HepG2 (cell line): ENCODE measurements around the gene TSPAN11. TPM values are rescaled to one million over a fixed set of nuclear protein-coding genes. Genes with fewer than 3 reads are reported as not detected.

Source experiments
- ATAC-seq: fragments of 200-7000 bp; cut with Tn5 transposase; 3 replicates; pipeline ENCODE4 v1.9.1; 2020; ENCODE audit warnings: mild to moderate bottlenecking, moderate library complexity
- BruUV-seq: library from RNA; stranded (reverse); fragments of 400-500 nt; replicated peaks from 2 replicates; lab custom pipeline; 2021; lab: Mats Ljungman, UMichigan
- CTCF ChIA-PET: fragments of 300-600 bp; formaldehyde crosslinking; extraction: SDS; loops from one replicate; lab custom pipeline; 2021; ENCODE audit warnings: low total read pairs, inconsistent platforms, low intra/inter-chr PET ratio; lab: Yijun Ruan, JAX
- POLR2A ChIA-PET: fragments of 350-600 bp; sonication (Branson Sonifier 250); formaldehyde crosslinking; loops from one replicate; lab custom pipeline; 2020; ENCODE audit warnings: antibody characterized with exemption, inconsistent platforms; lab: Yijun Ruan, JAX
- DNase-seq: peaks from one replicate; pipeline ENCODE4 v3.0.0-alpha.2; 2015; ENCODE audit warnings: low spot score
- FAIRE-seq: peaks from 3 replicates; lab custom pipeline; 2011; peaks lifted over from hg19 to GRCh38; lab: Jason Lieb, UNC
- H2AFZ ChIP-seq: one replicate; pipeline ENCODE4 v1.6.1; 2011; ENCODE audit warnings: low read length, inconsistent platforms
- H3K27ac ChIP-seq: fragments of 300-600 bp; 3 replicates; pipeline ENCODE4 v1.8.0; 2011; ENCODE audit warnings: mixed run types, mild to moderate bottlenecking, mixed read lengths, low read length, inconsistent platforms; ENCODE audit not compliant: insufficient read depth; ENCODE audit errors: extremely low read length
- H3K27me3 ChIP-seq, 2 experiments: fragments of 200-600 bp in 1 of 2; 2 replicates in 1 of 2; 3 replicates in 1 of 2; pipeline versions ENCODE4 v1.6.0 to v1.8.0; 2011; ENCODE audit warnings: low read length in 2 of 2, mild to moderate bottlenecking in 2 of 2, moderate library complexity in 2 of 2, inconsistent platforms in 1 of 2; ENCODE audit not compliant: insufficient read depth in 2 of 2, control insufficient read depth in 1 of 2
- H3K36me3 ChIP-seq, 2 experiments: fragments of 200-600 bp in 1 of 2; replicated peaks in 1 of 2; 2 replicates in 1 of 2; 3 replicates in 1 of 2; pipeline versions ENCODE4 v1.5.1 to v1.8.0; 2011; ENCODE audit warnings: low read length in 2 of 2, inconsistent platforms in 1 of 2; ENCODE audit not compliant: insufficient read depth in 2 of 2, control insufficient read depth in 1 of 2
- H3K4me1 ChIP-seq: 2 replicates; pipeline ENCODE4 v1.5.1; 2012; ENCODE audit warnings: low read length, inconsistent platforms; ENCODE audit not compliant: insufficient read depth
- H3K4me2 ChIP-seq: 2 replicates; pipeline ENCODE4 v1.6.0; 2011; ENCODE audit warnings: low read depth, low read length, inconsistent platforms
- H3K4me3 ChIP-seq, 3 experiments: fragments of 200-600 bp in 1 of 3; sonication (generic), shearing (Covaris generic) in 1 of 3; replicated peaks in 1 of 3; 2 replicates each; pipeline ENCODE4 v1.5.1; 2011 to 2016; ENCODE audit warnings: low read length in 3 of 3, inconsistent platforms in 2 of 3, low read depth in 2 of 3, mild to moderate bottlenecking in 2 of 3, control low read depth in 1 of 3, mixed read lengths in 1 of 3; ENCODE audit not compliant: insufficient read depth in 1 of 3
- H3K79me2 ChIP-seq: one replicate; pipeline ENCODE4 v1.6.1; 2011; ENCODE audit warnings: low read length, inconsistent platforms; ENCODE audit not compliant: insufficient read depth
- H3K9ac ChIP-seq: 2 replicates; pipeline ENCODE4 v1.6.0; 2011; ENCODE audit warnings: mild to moderate bottlenecking, low read depth, low read length, inconsistent platforms; ENCODE audit not compliant: insufficient read depth
- H3K9me3 ChIP-seq: 2 replicates; pipeline ENCODE4 v1.5.1; 2012; ENCODE audit warnings: mild to moderate bottlenecking, low read length
- H4K20me1 ChIP-seq: 2 replicates; pipeline ENCODE4 v1.6.0; 2011; ENCODE audit warnings: inconsistent platforms, mild to moderate bottlenecking, low read length, moderate library complexity; ENCODE audit not compliant: insufficient read depth
- ARNT2 ChIP-seq: sonication (generic); formaldehyde crosslinking; IDR thresholded peaks from 2 replicates; pipeline ENCODE4 v1.8.0; 2022; ENCODE audit warnings: mild to moderate bottlenecking, low read depth, missing genetic modification reagents, moderate library complexity
- FOSL1 ChIP-seq: sonication (generic); formaldehyde crosslinking; IDR thresholded peaks from 2 replicates; pipeline ENCODE4 v1.9.0; 2021; ENCODE audit warnings: missing genetic modification reagents, borderline replicate concordance
- FOXA3 ChIP-seq: IDR thresholded peaks from 2 replicates; pipeline ENCODE4 v1.6.1; 2016; ENCODE audit warnings: missing genetic modification reagents, missing compliant biosample characterization
- HDAC6 ChIP-seq: fragments of 200-600 bp; sonication (generic); IDR thresholded peaks from 2 replicates; pipeline ENCODE4 v1.7.0; 2017; ENCODE audit warnings: mild to moderate bottlenecking, antibody characterized with exemption, low read length, low read depth
- IRF2 ChIP-seq: IDR thresholded peaks from 2 replicates; pipeline ENCODE4 v1.6.1; 2018; ENCODE audit warnings: missing genetic modification reagents, missing compliant biosample characterization
- JUNB ChIP-seq: sonication (generic); formaldehyde crosslinking; IDR thresholded peaks from 2 replicates; pipeline ENCODE4 v1.8.0; 2022; ENCODE audit warnings: missing genetic modification reagents, mild to moderate bottlenecking, borderline replicate concordance
- KDM6A ChIP-seq: IDR thresholded peaks from 2 replicates; pipeline ENCODE4 v1.6.1; 2016; ENCODE audit warnings: low read depth
- NFE2L2 ChIP-seq: fragments of 150-350 bp; IDR thresholded peaks from 2 replicates; pipeline ENCODE4 v1.6.1; 2014; ENCODE audit warnings: low read length
- PBX2 ChIP-seq: IDR thresholded peaks from 2 replicates; pipeline ENCODE4 v1.6.1; 2016; ENCODE audit warnings: control low read depth
- SALL2 ChIP-seq: sonication (generic); formaldehyde crosslinking; IDR thresholded peaks from 2 replicates; pipeline ENCODE4 v1.8.1; 2023; ENCODE audit warnings: mild to moderate bottlenecking, missing genetic modification reagents, inconsistent platforms
- ZFYVE20 ChIP-seq: sonication (generic); formaldehyde crosslinking; IDR thresholded peaks from 2 replicates; pipeline ENCODE4 v1.8.0; 2023; ENCODE audit warnings: low read depth, mild to moderate bottlenecking, moderate library complexity, missing genetic modification reagents, borderline replicate concordance
- ZNF12 ChIP-seq: sonication (generic); formaldehyde crosslinking; IDR thresholded peaks from 2 replicates; pipeline ENCODE4 v1.5.0; 2020; ENCODE audit warnings: missing genetic modification reagents
- ZNF230 ChIP-seq: sonication (generic); formaldehyde crosslinking; IDR thresholded peaks from 2 replicates; pipeline ENCODE4 v1.4.0; 2020; ENCODE audit warnings: mild to moderate bottlenecking, missing genetic modification reagents
- ZSCAN29 ChIP-seq: sonication (generic); formaldehyde crosslinking; conservative IDR thresholded peaks from 2 replicates; pipeline ENCODE4 v1.4.0; 2020; ENCODE audit warnings: mild to moderate bottlenecking, missing genetic modification reagents
- WGBS: methylation state at CpG from one replicate; pipeline ENCODE4 v1.1.6; 2017; ENCODE audit warnings: low lambda C conversion rate; 5-methylcytosine and 5-hydroxymethylcytosine counted together
- in situ Hi-C: cut with HindIII; loops from 2 replicates; pipeline ENCODE4 v1.10.0; 2017; ENCODE audit warnings: low pct_unique_long_range_greater_than_20kb; ENCODE audit not compliant: extremely low pct_ligation_motif_present
- intact Hi-C: fragments of 100-400 bp; cut with micrococcal nuclease; formaldehyde crosslinking; loops from one replicate; pipeline ENCODE4 v1.10.0; 2022; ENCODE audit not compliant: unreplicated experiment
- polyA plus RNA-seq, 8 experiments: library from polyadenylated mRNA; depleted of rRNA in 3 of 8; stranded (reverse) in 7 of 8; unstranded in 1 of 8; fragments of >200 nt; fragmentation: Illumina TruSeq in 4 of 8; extraction: Trizol in 4 of 8; gene quantifications; 2 replicates each; pipeline versions ENCODE4 v1.2.1 to v1.2.3, GENCODE V29; 2011 to 2016; ENCODE audit warnings: low read depth in 4 of 8, missing spikeins in 1 of 8, mixed read lengths in 1 of 8; ENCODE audit not compliant: insufficient read depth in 1 of 8
- total RNA-seq, 5 experiments: library from RNA; depleted of rRNA; stranded (reverse); fragments of >200 nt; fragmentation: Illumina TruSeq; extraction: Trizol; gene quantifications; 2 replicates each; pipeline ENCODE4 v1.2.3, GENCODE V29; 2016; ENCODE audit warnings: low read depth in 1 of 5

The TSPAN11 gene
- total and polyA plus RNA-seq, 2 of the 13 experiments (the other 11 are each of a cell fraction or from before 2014, with no cell fraction given): 0.01 to 0.07 TPM

- WGBS: 26% methylated on average over 10 of the region's 18 CpGs
- Histone ChIP-seq H3K79me2 (no peaks in the 10 kb centered on the region), H3K27me3 (peaks cover 3 to 33% of the 10 kb centered on the region in 2 experiments; a peak in 3 of 5 replicates), H3K27ac (no peak overlapping the region), H3K9ac (no peak overlapping the region), H2AFZ (no peak overlapping the region), H3K4me1 (no peaks in the 10 kb centered on the region), H3K4me2 (no peak overlapping the region), H4K20me1 (no peaks in the 10 kb centered on the region), H3K4me3 (no peak overlapping the region), H3K9me3 (no peaks in the 10 kb centered on the region), H3K36me3 (no peaks in the 10 kb centered on the region)
- POLR2A ChIA-PET: no interaction called here
- BruUV-seq: no TSS peak
- intact Hi-C loops: loop anchor here (10.0 kb wide), 1 partner anchor 264 kb away; no protein-coding TSS in a partner anchor
- TF ChIP-seq HDAC6: no peak
- TF ChIP-seq SALL2: no peak
- TF ChIP-seq ZFYVE20 (CRISPR knock-in tag): no peak
- no peak for TF ChIP-seq KDM6A
- TF ChIP-seq NFE2L2: no peak
- no peak for TF ChIP-seq FOXA3 (CRISPR knock-in tag)
- no peak for TF ChIP-seq JUNB (CRISPR knock-in tag)
- DNase-seq: no peak
- no peak; the same call in 2 of the 3 replicates for ATAC-seq
- CTCF ChIA-PET: no interaction called here
- FAIRE-seq: no peak
- in situ Hi-C loops: no loop called here
Measured at GRCh38 chr12:30980955-30981662, 54.6 kb downstream of the TSPAN11 start.

DNA sequence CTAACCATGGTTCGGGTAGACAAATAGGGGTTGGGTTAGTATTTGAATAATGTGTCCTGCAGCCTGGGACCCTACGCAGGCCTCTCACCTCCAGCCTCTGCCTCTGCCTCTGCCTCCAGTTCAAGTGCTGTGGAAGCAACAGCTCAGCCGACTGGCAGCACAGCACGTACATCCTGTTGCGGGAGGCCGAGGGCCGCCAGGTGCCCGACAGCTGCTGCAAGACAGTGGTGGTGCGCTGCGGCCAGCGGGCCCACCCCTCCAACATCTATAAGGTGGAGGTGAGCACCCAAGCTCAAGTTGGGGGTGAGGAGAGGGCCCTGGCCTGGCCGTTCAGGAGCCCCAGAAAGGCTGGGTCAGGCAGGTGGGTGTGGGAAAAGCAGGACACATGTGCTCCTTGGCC, 55.9 kb downstream of the TSPAN11 start:
- H3K27ac ChIP-seq: no peak overlapping the region
- intact Hi-C loops: loop anchor here (10.0 kb wide), 1 partner anchor 262 kb away; no protein-coding TSS in a partner anchor
- no peaks in the 10 kb centered on the region for H4K20me1 ChIP-seq
- TF ChIP-seq IRF2 (no peak), PBX2 (no peak), ZSCAN29 (CRISPR knock-in tag) (no peak), ZNF230 (no peak), ZNF12 (CRISPR knock-in tag) (no peak), FOSL1 (CRISPR knock-in tag) (no peak), ARNT2 (CRISPR knock-in tag) (no peak)
- peaks cover 2 to 22% of the 10 kb centered on the region in 2 experiments; a peak in 3 of 5 replicates for H3K27me3 ChIP-seq
- in situ Hi-C loops: no loop called here
- WGBS: 43% methylated on average over 1 of the region's 12 CpGs
- no peak overlapping the region for H2AFZ ChIP-seq
- H3K4me2 ChIP-seq: no peak overlapping the region
- H3K4me1 ChIP-seq: no peaks in the 10 kb centered on the region
- BruUV-seq: no TSS peak
- H3K9me3 ChIP-seq: no peaks in the 10 kb centered on the region
- ChIA-PET CTCF (no interaction called here), POLR2A (no interaction called here)
- H3K4me3 ChIP-seq: no peak overlapping the region
- FAIRE-seq: no peak
- H3K79me2 ChIP-seq: no peaks in the 10 kb centered on the region
- no peak for ATAC-seq
- H3K36me3 ChIP-seq: no peaks in the 10 kb centered on the region
- DNase-seq: no peak
- H3K9ac ChIP-seq: no peak overlapping the region
